Neural crest cell (in vitro differentiated cells): ENCODE measurements around the gene GALNT8. TPM values are rescaled to one million over a fixed set of nuclear protein-coding genes. Genes with fewer than 3 reads are reported as not detected.
A peak's percentile ranks its signal among the peaks of the same experiment; 100 is the strongest.

Source experiments
- DNase-seq: peaks from one replicate; pipeline ENCODE4 v3.0.0; 2021; ENCODE audit warnings: low read depth, mixed read lengths, low spot score
- H3K27ac Mint-ChIP-seq: one replicate; pipeline ENCODE4 v1.8.0; 2021; ENCODE audit warnings: mild to moderate bottlenecking, mixed read lengths; ENCODE audit not compliant: unreplicated experiment
- H3K27me3 Mint-ChIP-seq: 2 replicates; pipeline ENCODE4 v1.8.0; 2021; ENCODE audit warnings: low read depth, mild to moderate bottlenecking, mixed read lengths
- H3K36me3 Mint-ChIP-seq: 2 replicates; pipeline ENCODE4 v1.8.0; 2021; ENCODE audit warnings: low read depth, mild to moderate bottlenecking, mixed read lengths
- H3K4me1 Mint-ChIP-seq: 2 replicates; pipeline ENCODE4 v1.8.0; 2021; ENCODE audit warnings: mixed read lengths
- H3K4me3 Mint-ChIP-seq: one replicate; pipeline ENCODE4 v1.8.0; 2021; ENCODE audit warnings: mild to moderate bottlenecking, mixed read lengths
- H3K9me3 Mint-ChIP-seq: 2 replicates; pipeline ENCODE4 v1.8.0; 2021; ENCODE audit warnings: mixed read lengths
- total RNA-seq: library from RNA; stranded (reverse); gene quantifications from 2 replicates; pipeline ENCODE4 v1.2.1, GENCODE V29; 2021
- TF ChIP-seq, protein P1 (sequence below): fragments of 200-600 bp; sonication (generic); conservative IDR thresholded peaks from 2 replicates; pipeline ENCODE4 v1.5.0; 2021; ENCODE audit warnings: antibody characterized with exemption, mild to moderate bottlenecking

The GALNT8 gene
- total RNA-seq, 1 donor from 2014 or later: 7.6 TPM

DNA sequence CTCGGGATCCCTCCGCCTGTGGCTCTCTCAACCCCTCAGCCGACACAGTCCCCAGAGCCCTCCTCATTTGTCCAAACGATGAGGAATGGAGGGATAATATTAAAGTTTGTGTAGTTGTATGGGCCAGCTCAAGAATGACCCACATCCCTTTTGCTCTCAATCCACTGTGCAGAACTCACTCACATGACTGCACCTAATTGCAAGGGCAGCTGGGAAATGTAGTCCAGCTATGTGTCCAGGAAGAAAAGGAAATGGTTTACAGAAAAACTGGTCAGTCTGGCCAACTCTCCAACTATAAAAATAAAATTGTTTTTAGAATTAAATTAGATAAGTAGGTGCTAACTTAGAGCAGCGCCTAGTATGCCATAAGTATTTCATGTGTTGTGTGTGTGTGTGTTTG is 66.6 kb downstream of the GALNT8 start:
- Mint-ChIP-seq H3K9me3 (peaks cover 8% of the 10 kb centered on the region), H3K4me3 (no peak overlapping the region), H3K36me3 (peaks cover 17% of the 10 kb centered on the region), H3K27me3 (no peaks in the 10 kb centered on the region), H3K4me1 (no peaks in the 10 kb centered on the region), H3K27ac (no peak overlapping the region)
- TF ChIP-seq, protein P1, sequence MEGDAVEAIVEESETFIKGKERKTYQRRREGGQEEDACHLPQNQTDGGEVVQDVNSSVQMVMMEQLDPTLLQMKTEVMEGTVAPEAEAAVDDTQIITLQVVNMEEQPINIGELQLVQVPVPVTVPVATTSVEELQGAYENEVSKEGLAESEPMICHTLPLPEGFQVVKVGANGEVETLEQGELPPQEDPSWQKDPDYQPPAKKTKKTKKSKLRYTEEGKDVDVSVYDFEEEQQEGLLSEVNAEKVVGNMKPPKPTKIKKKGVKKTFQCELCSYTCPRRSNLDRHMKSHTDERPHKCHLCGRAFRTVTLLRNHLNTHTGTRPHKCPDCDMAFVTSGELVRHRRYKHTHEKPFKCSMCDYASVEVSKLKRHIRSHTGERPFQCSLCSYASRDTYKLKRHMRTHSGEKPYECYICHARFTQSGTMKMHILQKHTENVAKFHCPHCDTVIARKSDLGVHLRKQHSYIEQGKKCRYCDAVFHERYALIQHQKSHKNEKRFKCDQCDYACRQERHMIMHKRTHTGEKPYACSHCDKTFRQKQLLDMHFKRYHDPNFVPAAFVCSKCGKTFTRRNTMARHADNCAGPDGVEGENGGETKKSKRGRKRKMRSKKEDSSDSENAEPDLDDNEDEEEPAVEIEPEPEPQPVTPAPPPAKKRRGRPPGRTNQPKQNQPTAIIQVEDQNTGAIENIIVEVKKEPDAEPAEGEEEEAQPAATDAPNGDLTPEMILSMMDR: no peak
- no peak for DNase-seq

- no peaks in the 10 kb centered on the region for H3K27me3 Mint-ChIP-seq
- DNase-seq: no peak
- peak overlapping the region; percentile 28 for H3K27ac Mint-ChIP-seq
- H3K36me3 Mint-ChIP-seq: peaks cover 17% of the 10 kb centered on the region
- TF ChIP-seq, protein P1: no peak
- no peak overlapping the region for H3K4me3 Mint-ChIP-seq
- H3K4me1 Mint-ChIP-seq: no peaks in the 10 kb centered on the region
- peaks cover 7% of the 10 kb centered on the region for H3K9me3 Mint-ChIP-seq
Observed at GRCh38 chr12:4787965-4788364, 67.8 kb downstream of the GALNT8 start.

DNA sequence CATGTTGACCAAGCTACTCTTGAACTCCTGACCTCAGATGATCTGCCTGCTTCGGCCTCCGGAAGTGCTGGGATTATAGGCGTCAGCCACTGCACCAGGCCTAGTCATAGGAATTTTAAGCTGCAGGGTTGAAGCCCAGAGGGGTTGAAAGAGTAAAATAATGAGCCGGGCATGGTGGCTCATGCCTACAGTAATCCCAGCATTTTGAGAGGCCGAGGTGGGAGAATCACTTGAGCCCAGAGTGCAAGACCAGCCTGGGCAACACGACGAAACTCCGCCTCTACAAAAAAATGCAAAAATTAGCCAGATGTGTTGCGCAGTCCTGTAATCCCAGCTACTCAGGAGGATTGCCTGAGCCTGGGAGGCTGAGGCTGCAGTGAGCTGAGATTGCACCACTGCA is 69.6 kb downstream of the GALNT8 start:
- no peaks in the 10 kb centered on the region for H3K4me1 Mint-ChIP-seq
- H3K9me3 Mint-ChIP-seq: peaks cover 4% of the 10 kb centered on the region
- H3K27ac Mint-ChIP-seq: no peak overlapping the region
- DNase-seq: no peak
- H3K36me3 Mint-ChIP-seq: peaks cover 11% of the 10 kb centered on the region
- H3K4me3 Mint-ChIP-seq: no peak overlapping the region
- TF ChIP-seq, protein P1: no peak
- H3K27me3 Mint-ChIP-seq: no peaks in the 10 kb centered on the region

DNA sequence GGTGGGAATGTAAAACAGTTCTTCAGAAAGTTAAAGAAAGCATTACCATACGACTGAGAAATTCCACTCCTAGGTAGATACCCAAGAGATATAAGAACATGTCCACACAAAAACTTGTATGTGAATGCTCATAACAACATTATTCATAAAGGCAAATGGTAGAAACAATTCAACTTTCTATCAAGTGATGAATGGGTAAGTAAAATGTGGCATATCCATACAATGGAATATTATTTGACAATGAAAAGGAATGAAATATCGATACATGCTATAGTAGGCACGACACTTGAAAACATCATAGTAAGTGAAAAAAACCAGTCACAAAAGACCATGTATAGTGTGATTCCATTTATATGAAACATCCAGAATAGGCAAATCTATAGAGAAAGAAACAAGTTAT is 71.3 kb downstream of the GALNT8 start:
- no peak for DNase-seq
- Mint-ChIP-seq H3K4me3 (no peak overlapping the region), H3K27me3 (no peaks in the 10 kb centered on the region), H3K4me1 (no peaks in the 10 kb centered on the region), H3K9me3 (peaks cover 4% of the 10 kb centered on the region), H3K36me3 (peaks cover 11% of the 10 kb centered on the region), H3K27ac (no peak overlapping the region)
- TF ChIP-seq, protein P1: no peak

- no peak overlapping the region for H3K27ac Mint-ChIP-seq
- H3K27me3 Mint-ChIP-seq: no peaks in the 10 kb centered on the region
- H3K4me1 Mint-ChIP-seq: no peaks in the 10 kb centered on the region
- peaks cover 8% of the 10 kb centered on the region for H3K36me3 Mint-ChIP-seq
- H3K4me3 Mint-ChIP-seq: no peak overlapping the region
- peaks cover 4% of the 10 kb centered on the region for H3K9me3 Mint-ChIP-seq
- DNase-seq: no peak
- TF ChIP-seq, protein P1: no peak
Observed at GRCh38 chr12:4794491-4794890, 74.3 kb downstream of the GALNT8 start.

DNA sequence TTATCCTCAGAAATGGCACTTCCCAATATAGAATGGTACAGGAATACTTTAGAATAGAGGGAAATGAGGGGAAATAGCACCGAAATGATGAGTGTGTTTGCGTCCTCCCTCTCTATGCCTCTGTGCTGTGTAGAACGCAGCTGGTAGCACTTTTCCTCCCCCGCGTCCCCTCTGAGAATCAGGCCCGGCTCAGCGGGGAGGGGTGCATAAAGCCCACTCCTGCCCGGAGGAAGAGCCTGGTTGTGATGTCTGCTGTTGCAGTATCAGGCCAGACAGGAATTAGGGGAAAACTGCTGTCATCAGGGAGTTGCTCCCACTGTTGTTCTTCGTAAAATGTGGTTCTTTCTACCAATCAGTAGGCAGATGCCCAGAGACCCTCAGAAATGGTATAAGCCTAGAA is 76.0 kb downstream of the GALNT8 start:
- TF ChIP-seq, protein P1: no peak
- Mint-ChIP-seq H3K27ac (no peak overlapping the region), H3K4me1 (no peaks in the 10 kb centered on the region), H3K4me3 (no peak overlapping the region), H3K9me3 (peaks cover 4% of the 10 kb centered on the region), H3K36me3 (peaks cover 10% of the 10 kb centered on the region), H3K27me3 (no peaks in the 10 kb centered on the region)
- no peak for DNase-seq
